GM19328 (cell line): Measurements from ENCODE around the gene TFE3.
"Not testable (repeated sequence)": the region's sequence is repeated elsewhere in the genome, so short reads cannot be mapped to it uniquely, and the experiment has no call there.

Source experiments
- ATAC-seq: cut with Tn5 transposase; IDR thresholded peaks from one replicate; pipeline ENCODE4 v1.9.1; 2021; ENCODE audit warnings: mild to moderate bottlenecking, moderate library complexity; ENCODE audit not compliant: unreplicated experiment

The TFE3 gene

GRCh38 chrX:49002091-49002935, 40.8 kb downstream of the TFE3 start, which contains the start of gene GRIPAP1:
Gene GRIPAP1 (minus strand): TSS chrX:49002264. CDS start chrX:49002229, 35 bp downstream.
- ATAC-seq: peak; percentile 62

GRCh38 chrX:49001521-49002090, 41.6 kb downstream of the TFE3 start:
- ATAC-seq: peak; percentile 9

GRCh38 chrX:49000636-49001035, 42.5 kb downstream of the TFE3 start:
- no peak for ATAC-seq

DNA sequence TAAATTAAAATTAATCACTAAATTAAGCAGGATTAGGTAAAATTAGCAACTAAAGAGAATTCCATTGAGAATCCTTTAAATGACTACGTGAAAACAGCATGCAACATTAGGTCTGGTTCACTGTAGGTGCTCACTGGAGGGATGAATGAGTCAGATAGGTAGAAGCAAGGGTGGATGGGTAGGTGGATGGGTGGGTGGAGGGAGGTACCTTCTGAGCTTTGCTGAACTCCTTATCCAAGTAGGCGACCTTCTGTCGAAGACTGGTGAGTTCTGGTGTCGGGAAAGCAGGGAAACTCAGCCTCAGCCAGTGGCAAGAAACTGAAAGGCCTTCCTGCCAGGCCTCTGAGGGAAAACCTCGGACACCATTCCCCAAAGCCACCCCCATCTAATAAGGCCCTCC, 44.1 kb downstream of the TFE3 start:
- ATAC-seq: no peak

GRCh38 chrX:48998391-48998790, 44.8 kb downstream of the TFE3 start:
- no peak for ATAC-seq

DNA sequence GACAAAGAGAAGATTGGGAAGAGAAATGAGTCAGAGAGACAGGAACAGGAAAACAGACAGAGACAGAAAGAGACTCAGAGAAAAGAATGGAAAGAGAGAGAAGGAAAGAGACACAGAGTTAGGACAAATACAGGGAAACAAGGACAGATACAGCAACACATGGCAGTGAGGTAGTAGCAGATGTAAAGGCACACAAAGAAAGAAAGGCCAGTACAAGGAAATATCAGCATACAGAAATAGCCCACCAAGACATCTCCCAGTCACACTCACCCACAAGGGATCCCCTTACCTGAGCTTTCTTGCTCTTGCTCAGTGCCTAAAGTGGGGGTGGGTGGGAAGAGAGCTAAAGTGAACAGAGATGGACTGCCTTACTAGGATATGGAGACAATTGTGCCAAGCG, 45.3 kb downstream of the TFE3 start:
- ATAC-seq: no peak

DNA sequence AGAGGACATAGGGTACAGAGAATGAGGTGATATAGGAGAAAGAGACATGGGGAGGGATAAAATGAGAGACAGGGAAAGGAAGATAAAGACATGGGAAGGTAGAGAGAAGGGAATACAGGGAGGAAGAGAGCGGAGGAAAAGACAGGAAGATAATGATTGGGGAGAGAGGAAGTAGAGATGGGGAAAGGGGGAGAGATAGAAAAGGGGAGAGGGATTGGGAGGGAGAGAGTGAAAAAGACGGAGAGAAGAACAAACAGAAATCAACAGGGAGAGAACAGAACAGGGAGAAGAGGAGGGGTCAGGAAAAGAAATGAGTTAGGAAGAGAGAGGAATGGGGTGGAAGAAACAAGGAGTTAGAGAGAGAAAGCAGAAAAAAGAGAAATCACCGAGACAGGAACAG, 45.7 kb downstream of the TFE3 start:
- ATAC-seq: no peak

DNA sequence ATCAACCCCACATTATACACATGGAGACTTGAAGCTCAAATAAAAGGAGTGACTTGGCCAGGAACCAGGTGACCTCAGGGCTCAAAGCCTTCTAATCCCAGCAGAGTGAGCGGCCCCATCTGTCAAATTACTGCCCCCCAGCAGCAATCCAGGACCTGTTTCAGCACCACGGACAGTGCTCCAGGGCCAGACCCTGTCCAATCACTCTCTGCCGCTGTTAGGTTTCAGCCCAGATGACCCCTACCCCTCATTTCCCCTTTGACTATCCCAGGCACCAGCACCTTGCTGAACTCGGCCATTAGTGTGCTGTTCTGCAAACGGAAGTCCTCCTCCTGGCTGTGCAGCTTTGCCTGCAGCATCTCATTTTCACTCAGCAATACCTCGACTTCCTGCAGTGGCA, 46.2 kb downstream of the TFE3 start:
- ATAC-seq: no peak

- ATAC-seq: no peak
These were observed 50.8 kb downstream of the TFE3 start for GRCh38 chrX:48992341-48992740.

- ATAC-seq: no peak
These were observed 53.7 kb downstream of the TFE3 start for GRCh38 chrX:48989483-48989882.

- no peak for ATAC-seq
These were observed 59.3 kb downstream of the TFE3 start for GRCh38 chrX:48983896-48984295.

DNA sequence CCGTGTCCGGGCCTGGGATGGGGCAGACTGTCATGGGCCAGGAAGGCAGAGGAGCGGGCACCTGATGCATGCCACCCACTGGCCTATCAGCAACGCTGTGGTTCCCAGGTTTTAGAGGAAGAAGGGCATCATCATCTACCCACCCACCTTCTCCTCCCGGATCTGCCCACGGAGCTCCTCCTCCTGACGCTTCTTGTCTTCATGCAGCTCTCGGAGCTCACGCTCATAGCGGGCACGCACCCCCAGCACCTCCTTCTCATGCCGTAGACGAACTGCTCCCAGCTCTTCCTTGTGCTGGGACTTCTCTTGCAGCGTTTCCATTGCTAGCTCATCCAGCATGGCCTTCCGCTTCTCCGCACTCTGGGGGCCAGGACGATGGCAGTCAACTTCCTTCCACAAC, 60.1 kb downstream of the TFE3 start:
- no peak for ATAC-seq

- ATAC-seq: no peak
These were observed 62.0 kb downstream of the TFE3 start for GRCh38 chrX:48981178-48981577.

DNA sequence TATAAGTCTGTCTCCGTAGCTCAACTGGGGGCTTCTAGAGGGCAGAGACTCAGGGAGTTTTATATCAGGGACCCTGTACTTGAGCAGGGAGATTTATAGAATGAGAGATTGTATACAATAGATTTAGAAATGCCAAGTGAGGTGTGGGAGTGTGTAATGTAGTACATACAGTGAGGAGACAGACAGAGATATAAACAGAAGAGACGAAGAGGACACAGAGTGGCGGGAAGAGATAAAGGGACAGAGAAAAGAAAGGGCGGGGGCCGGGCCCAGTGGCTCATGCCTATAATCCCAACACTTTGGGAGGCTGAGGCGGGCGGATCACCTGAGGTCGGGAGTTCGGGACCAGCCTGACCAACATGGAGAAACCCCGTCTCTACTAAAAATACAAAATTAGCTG, 62.8 kb downstream of the TFE3 start:
- not testable (repeated sequence) for ATAC-seq
